ENCODE data around the gene PACSIN1.

The PACSIN1 gene, protein sequence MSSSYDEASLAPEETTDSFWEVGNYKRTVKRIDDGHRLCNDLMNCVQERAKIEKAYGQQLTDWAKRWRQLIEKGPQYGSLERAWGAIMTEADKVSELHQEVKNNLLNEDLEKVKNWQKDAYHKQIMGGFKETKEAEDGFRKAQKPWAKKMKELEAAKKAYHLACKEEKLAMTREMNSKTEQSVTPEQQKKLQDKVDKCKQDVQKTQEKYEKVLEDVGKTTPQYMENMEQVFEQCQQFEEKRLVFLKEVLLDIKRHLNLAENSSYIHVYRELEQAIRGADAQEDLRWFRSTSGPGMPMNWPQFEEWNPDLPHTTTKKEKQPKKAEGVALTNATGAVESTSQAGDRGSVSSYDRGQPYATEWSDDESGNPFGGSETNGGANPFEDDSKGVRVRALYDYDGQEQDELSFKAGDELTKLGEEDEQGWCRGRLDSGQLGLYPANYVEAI

DNA sequence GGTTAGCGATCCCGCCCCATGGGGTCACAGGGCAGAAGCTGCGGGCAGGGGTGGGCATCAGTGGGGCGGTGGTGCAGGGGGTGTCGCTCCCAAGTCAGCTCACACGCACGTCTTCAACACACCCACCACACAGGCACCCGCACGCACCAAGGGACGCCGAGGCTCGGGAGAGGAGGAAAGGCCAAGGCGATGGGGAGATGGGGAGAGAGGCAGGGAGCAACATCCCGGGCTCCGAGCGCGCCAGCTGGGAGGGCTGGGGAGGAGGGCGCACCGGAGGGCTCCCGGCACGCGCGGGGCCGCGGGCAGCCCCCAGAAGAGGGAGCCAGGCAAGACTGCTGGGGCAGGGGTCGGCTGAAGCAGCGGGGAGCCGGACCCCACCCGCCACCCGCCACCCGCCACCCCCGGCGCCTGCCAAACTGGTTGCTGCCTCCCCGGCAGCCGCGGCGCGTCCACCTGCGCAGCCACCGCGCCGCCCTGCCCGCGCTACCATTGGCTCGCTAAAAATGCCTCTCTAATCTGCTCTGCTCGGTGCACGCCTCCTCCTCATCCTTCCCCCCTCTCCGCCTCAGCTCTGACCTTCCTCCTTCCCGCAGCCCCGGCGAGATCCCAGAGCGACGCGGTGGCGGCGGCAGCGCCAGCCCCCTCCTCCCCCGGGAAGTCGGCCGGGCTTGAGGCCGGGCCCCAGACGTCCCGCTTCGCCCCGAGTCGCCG is at the start of gene PACSIN1:
Gene PACSIN1, plus strand, starts transcription at position 546 of the 711 bp plus-strand sequence. CDS start 60,230 bp downstream, outside the sequence.
- Histone ChIP-seq H3K4me3 (peak within 1 kb of the TSS in 5 of 7 experiments; percentile 12 to 37 (median 24)), H3K27ac (peak within 1 kb of the TSS in 1 of 21 experiments; percentile 7)

DNA sequence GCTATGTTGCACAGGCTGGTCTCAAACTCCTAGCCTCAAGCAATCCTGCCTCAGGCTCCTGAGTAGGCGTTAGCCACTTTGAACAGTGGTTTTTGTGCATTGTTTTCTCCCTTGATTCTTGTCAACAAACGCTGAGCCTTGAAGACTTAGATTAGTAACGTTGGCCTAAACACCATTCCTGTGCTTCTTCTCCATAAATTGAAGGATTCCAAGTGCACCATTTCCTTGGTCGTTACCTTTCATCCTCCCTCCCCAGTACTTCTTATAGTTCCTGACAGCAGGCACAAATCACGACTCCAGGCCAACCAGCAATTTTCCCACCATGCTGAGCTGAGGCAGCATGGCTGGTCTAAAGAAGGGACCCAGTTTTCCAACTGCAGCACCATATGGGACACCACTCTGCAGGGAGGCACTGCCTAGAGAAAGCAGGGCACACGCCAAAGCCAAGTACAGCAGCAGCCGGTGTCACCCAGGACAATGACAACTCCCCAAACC is 49.0 kb upstream of the PACSIN1 start:
- H3K4me3 ChIP-seq: no peak overlapping the region
- no peak overlapping the region for H3K27ac ChIP-seq

DNA sequence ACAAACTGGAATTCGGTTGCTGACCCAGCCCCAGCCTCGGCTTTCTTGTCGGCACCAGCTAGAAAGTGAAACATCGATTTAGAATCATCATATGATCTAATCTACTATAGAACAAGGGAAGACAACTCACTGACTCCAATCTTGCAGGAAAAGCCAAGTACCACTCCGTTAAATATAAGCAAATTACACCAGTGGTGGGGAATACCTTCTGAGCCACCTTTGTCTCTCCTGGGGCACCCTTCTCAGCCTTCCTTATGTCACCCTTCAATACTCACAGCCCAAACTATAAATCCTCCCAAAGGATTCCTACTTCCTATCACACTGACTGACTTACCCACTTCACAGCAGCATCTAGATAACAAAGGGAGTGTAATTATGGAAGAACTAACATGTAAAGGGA is 47.5 kb upstream of the PACSIN1 start:
- no peak overlapping the region for H3K27ac ChIP-seq

DNA sequence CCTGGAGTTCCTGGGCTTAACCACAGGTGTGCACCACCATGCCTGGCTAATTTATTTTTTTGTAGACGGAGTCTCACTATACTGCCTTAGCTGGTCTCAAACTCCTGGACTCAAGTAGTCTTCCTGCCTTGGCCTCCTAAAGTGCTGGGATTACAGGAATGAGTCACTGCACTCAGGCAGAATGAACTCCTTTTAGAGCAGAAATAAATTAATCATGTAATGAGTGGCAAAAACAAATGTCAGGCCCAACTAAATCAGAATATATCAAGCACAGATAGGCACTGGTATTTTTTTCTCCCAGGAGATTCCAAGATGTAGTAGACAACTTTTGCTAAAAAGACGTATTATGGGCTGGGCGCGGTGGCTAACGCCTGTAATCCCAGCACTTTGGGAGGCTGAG is 42.6 kb upstream of the PACSIN1 start:
- no peak overlapping the region for H3K4me3 ChIP-seq
- no peak overlapping the region for H3K27ac ChIP-seq

More for the DNA sequence above, 47.5 kb upstream of the PACSIN1 start:
- H3K4me3 ChIP-seq: no peak overlapping the region

DNA sequence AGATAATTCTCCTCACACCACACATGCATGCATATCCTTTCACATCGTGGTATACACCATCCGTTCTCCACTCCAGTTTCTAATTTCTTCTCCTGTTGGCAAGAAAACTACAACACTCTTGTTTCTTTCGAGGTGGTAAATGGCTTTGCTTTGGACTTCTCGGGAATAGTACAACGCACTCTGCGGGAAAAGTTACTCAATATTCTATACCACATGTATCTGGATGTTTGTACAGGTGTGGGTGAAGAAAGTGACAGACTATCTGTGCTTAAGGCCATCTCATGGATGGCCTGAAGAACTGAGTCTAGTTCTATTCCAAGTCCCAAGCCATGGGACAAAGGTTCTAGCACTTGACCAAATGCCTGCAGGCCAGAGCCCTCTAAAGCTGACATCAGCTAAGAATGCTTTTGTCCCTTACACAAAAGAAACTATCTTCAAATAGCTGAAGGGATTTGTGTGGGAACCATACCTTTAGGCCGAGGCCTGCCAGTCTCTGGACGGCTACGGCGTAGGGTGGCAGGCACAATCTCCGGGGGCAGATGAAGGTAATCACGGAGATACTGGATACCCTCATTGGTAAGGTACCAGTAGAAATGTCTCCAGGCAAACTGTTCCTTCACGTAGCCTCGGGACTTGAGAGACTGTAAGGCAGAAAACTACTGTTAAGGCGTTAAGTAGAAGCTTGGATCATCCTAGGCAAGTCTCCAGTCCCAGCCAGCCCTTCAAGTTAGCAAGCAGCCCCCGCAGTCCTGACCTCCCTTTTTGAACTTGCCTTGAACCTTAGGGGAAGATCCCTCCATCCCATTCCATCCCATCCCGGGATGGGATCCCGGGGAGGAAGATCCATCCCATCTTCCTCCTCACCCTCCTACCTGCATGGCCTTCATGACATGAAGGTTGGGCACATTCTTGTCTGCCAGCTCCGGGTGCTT is 41.4 kb upstream of the PACSIN1 start:
- H3K27ac ChIP-seq: peak overlapping the region in 15 of 21 experiments; percentile 82 to 98 (median 90)
- H3K4me3 ChIP-seq: peak overlapping the region; percentile 52 to 92 (median 71)

DNA sequence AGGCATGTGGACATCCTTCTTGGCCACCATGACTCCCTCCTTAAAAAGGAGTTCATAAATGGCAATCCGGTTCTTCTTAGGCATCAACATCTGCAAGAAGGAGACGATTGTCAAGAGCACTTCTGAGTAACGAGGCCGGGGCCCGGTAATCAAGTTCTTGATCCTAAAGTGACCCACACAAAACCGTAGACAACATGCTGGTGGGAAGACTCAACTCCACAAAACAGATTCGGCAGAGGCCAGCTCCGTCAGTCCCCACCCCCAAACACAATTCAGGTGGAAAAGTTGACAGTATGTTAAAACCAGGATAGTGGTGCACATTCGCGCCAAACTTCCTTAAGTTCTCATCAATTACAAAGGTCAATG is 40.8 kb upstream of the PACSIN1 start:
- H3K27ac ChIP-seq: peak overlapping the region; percentile 46 to 98 (median 88)
- H3K4me3 ChIP-seq: peak overlapping the region; percentile 52 to 92 (median 71)

DNA sequence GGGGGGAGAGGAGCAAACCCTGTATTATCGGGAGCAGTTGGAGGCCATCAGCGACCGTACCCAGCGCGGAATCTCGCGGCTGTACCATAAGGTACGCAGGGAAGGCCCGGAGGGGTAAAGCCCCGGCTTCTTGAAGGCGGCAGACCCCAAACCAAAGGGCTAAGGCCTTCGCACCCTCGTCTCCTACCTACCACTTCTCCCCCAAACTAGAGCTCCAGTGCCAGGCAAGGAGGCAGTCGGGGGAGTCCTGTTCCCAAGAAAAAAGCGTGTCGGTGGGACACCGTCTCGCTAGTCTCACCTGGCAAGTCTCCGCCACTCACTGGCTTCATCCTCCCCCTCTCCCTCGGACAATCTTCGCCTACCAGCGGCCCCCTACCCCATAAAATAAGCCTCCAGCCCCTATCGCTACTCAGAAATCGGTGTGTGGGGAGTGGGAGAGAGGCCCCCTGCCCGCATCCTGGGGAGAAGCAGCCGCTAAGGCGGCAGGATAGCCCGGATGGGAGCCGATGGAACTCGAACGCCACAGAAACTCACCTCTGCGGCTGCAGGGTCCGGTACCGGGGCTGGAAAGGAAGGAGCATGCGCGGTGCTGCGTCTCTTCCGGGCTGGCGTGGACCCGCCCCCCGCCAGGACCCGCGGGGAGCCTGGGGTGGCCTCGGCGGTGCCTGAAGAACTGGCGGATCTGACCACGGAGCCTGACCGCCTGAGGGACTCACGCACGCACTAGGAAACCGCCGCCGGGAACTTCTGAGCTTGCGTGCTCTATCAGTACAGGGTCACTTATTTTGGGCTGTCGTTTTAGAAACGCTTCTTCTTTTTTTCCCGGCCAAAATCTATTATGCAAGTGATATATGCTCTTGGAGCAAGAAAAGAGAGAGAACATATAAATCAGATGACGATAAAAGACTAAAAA is 40.1 kb upstream of the PACSIN1 start, which contains the start of gene RPS10:
Gene RPS10, minus strand, starts transcription at position 572 of the 913 bp plus-strand sequence. CDS start 848 bp downstream, outside the sequence.
- peak within 1 kb of the TSS; percentile 46 to 98 (median 88) for H3K27ac ChIP-seq
- H3K4me3 ChIP-seq: peak within 1 kb of the TSS; percentile 52 to 92 (median 71)

DNA sequence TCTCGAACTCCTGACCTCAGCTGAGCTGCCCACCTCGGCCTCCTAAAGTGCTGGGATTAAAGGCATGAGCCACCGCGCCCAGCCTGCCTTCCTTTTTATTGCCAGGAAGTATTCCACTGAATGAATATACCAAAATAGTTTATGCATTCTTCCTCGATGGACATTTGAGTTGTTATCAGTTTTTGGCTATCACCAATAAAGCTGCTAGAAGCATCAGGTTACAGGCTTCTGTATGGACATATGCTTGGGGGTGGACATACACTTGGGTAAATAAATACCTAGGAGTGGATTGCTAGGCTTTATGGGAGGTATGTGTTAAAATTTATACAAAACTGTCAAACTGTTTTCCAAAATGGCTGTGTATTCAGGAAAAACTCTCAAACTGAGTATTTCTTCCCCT is 30.0 kb upstream of the PACSIN1 start:
- H3K27ac ChIP-seq: no peak overlapping the region
- no peak overlapping the region for H3K4me3 ChIP-seq

DNA sequence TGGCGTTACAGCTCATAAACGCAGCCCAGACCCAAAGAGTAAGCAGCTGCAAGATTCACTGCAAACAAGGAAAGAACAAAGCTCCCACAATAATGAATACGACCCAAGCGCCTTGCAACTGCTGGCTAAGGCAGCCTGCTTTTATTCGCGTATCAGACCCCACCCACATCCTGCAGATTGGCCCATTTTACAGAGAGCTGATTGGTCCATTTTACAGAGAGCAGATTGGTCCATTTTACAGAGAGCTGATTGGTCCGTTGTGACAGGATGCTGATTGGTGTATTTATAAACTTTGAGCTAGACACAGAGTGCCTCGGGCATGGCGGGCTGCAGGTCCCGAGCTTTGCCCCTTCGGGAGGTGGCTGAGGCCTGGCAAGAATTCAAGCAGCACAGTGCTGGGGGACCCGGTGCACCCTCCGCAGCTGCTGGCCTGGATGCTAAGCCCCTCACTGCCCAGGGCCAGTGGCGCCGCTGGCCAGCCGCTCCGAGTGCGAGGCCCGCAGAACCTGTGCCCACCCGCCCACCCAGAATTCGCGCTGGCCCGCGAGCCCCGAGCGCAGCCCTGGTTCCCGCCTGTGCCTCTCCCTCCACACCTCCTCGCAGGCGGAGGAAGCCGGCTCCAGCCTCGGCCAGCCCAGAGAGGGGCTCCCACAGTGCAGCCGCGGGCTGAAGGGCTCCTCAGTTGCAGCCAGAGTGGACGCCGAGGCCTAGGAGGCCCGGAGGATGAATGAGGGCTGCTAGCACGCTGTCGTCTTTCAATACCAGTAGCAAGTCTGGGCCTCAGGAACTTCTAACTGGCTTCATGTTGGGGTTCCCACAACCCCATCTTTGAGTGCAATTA is 28.9 kb upstream of the PACSIN1 start:
- Histone ChIP-seq H3K4me3 (no peak overlapping the region), H3K27ac (no peak overlapping the region)

DNA sequence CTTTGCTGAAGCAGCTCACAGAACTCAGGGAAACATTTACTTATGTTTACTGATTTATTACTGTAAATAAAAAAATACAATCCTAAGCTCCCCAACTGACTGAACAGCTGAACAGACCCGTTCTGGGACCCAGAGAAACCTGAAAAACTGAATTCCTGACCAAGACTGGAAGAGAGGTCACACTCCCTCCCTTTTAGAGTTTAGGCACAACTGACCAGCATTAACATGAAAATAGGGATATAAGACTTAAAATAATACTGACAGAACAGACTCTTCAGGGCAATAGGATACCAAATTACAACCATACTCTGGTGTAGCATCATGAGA is 28.3 kb upstream of the PACSIN1 start:
- H3K4me3 ChIP-seq: no peak overlapping the region
- no peak overlapping the region for H3K27ac ChIP-seq

DNA sequence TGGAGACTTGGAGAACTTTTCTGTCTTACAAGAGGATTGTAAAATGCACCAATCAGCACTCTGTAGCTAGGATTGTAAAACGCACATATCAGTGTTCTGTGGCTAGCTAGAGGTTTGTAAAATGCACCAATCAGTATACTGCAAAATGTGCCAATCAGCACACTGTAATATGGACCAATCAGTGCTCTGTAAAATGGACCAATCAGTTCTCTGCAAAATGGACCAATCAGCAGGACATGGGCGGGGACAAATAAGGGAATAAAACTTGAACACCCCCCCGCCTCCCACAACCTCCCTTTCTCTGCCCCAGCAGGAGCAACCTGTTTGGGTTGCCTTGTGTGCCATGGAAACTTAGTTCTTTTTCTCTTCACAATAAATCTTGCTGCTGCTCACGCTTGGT is 27.2 kb upstream of the PACSIN1 start:
- H3K4me3 ChIP-seq: no peak overlapping the region
- H3K27ac ChIP-seq: no peak overlapping the region

DNA sequence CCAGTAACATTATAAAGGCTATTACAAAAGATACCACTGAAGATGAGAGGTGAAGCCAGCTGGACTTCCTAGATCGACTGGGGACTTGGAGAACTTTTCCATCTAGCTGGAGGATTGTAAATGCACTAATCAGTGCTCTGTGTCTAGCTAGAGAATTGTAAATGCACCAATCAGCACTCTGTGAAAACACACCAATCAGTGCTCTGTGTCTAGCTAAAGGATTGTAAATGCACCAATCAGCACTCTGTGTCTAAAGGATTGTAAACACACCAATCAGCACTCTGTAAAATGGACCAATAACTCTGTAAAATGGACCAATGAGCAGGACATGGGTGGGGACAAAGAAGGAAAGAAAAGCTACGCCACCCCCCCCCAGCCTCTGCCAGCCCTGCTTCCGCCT is 26.4 kb upstream of the PACSIN1 start:
- H3K4me3 ChIP-seq: no peak overlapping the region
- H3K27ac ChIP-seq: no peak overlapping the region

DNA sequence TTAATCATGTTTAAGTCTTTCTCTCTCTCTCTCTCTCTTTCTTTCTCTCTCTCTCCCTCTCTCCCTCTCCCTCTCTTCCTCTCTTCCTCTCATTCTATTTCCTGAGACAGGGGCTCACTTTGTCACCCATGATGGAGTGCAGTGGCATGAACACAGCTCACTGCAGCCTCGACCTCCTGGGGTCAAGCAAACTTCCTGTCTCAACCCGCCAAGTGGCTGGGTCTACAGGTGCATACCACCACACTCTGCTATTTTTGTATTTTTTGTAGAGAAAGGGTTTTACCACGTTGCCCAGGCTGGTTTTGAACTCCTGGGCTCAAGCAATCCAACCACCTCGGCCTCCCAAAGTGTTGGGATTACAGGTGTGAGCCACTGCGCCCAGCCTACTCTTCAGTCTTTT is 24.4 kb upstream of the PACSIN1 start:
- no peak overlapping the region for H3K27ac ChIP-seq
- no peak overlapping the region for H3K4me3 ChIP-seq

DNA sequence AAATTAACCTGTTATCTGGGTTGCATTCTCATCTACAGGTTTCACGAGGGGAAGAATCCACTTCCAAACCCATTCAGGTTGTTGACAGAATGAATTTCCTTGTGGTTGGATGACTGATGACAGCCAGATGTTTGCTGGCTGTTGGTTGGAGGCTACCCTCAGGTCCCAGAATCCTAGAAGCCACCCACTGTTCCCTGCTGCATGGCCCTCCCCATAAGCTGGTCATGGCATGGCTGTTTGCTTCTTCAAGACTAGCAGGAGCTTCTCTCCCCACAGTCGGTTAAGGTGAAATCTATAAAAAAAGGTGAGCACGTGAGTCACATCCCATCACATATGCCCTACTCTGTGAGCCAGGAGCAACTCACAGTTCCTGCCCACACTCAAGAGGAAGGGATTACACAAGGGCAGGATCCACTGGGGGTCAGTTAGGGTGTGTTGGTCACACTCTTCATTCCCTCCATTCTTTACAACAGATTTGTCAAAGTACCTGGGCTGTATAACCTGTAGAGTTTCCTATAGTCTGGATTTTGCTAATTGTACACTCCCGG is 20.5 kb upstream of the PACSIN1 start:
- H3K27ac ChIP-seq: no peak overlapping the region
- no peak overlapping the region for H3K4me3 ChIP-seq

DNA sequence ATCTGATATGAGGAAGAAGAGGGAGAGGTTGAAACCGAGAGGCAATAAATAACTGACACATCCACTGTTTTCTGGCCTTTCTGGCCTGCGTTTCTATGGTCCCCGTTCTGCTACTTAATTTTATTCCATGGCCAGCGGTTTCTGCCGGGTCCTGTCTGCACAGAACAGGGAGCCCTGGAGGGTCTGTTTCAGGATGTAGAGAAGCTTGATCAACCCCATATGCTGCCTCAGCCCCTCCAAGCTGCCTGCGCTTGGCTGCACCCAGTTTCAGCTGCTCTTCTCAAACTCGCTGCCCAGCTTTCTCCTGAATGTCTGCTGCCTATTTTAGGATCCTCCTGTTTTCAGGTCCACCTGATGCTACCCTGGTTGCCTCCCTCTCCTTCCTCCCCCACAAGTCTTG is 18.5 kb upstream of the PACSIN1 start:
- Histone ChIP-seq H3K27ac (no peak overlapping the region), H3K4me3 (no peak overlapping the region)

DNA sequence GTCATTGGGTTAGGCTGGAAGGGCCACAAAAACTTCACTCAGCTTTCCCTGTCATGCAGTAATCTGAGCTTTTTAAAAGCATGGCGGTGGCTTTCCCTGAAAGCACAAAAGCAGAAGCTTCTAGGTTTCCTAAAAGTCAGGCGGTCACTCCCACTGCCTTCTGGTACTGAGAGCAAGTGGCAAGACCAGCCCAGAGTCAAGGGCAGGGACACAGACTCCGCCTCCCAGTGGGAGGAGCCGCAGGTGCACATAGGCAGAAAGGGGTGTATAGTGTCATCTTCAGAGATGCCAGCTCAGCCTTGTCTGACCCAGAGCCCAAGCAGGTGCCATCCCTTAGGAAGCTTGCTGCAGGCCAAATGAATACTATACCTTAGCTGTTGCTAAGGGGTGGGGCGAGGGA is 18.0 kb upstream of the PACSIN1 start:
- Histone ChIP-seq H3K27ac (no peak overlapping the region), H3K4me3 (no peak overlapping the region)

DNA sequence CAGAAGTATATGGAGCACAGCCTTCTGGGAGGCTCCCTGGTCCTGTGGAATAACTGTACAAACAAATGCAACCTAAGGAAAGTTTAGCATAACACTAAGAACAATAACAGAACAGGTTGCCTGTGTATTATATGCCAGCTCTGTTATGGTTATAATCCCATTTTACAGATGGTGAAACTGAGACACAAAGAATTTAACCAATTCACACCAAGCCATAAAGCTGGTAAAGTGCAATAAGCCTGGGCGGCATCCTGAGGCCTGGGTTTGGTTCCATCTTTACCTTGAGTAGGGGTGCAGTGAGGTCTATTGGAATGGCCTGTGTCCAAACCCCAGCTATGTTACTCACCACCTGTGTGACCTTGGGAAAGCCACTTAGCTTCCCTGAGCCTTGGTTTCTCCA is 14.7 kb upstream of the PACSIN1 start:
- no peak overlapping the region for H3K4me3 ChIP-seq

DNA sequence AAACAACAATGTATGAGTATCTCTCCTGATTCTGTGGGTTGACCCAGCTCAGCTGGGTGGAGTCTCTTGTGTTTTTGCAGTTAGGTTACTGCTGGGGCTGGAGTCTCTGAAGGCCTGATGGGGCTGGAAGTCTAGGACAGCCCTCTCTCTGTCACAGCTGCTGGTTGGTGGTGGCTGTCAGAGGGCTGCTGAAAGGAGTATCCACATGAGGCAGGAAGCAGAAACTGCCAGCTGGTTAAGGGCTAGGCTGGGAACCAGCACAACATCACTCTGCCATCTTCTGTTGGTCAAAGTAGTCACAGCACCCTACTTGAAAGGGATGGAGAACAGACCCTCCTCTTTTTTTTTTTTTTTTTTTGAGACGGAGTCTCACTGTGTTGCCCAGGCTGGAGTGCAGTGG is 10.0 kb upstream of the PACSIN1 start:
- Histone ChIP-seq H3K27ac (no peak overlapping the region), H3K4me3 (no peak overlapping the region)

More for the DNA sequence above, 14.7 kb upstream of the PACSIN1 start:
- no peak overlapping the region for H3K27ac ChIP-seq

Measured in skin epidermis (tissue), 12 donors.